DND-41 (cell line): ENCODE measurements around the gene PCDHGB5.
"Not testable (repeated sequence)": the region's sequence is repeated elsewhere in the genome, so short reads cannot be mapped to it uniquely, and the experiment has no call there.

Experiments used
- ATAC-seq: fragments of 200-7000 bp; cut with Tn5 transposase; 3 replicates; pipeline ENCODE4 v1.9.1; 2021; ENCODE audit warnings: low read depth; ENCODE audit not compliant: insufficient read depth
- DNase-seq: peaks from one replicate; pipeline ENCODE4 v3.0.0-alpha.2; 2020
- H2AFZ ChIP-seq: 2 replicates; pipeline ENCODE4 v1.6.0; 2012; ENCODE audit warnings: low read depth, low read length
- H3K27ac ChIP-seq: 2 replicates; pipeline ENCODE4 v1.5.1; 2012; ENCODE audit warnings: low read length, inconsistent platforms
- H3K27me3 ChIP-seq: fragments of 200-600 bp; sonication (generic); 2 replicates; pipeline ENCODE4 v1.6.0; 2012; ENCODE audit warnings: low read length, mild to moderate bottlenecking, inconsistent platforms; ENCODE audit not compliant: insufficient read depth, poor library complexity
- H3K36me3 ChIP-seq: 2 replicates; pipeline ENCODE4 v1.5.1; 2012; ENCODE audit warnings: low read length, inconsistent platforms; ENCODE audit not compliant: insufficient read depth
- H3K4me1 ChIP-seq: 2 replicates; pipeline ENCODE4 v1.5.1; 2012; ENCODE audit warnings: mild to moderate bottlenecking, low read length; ENCODE audit not compliant: insufficient read depth
- H3K4me2 ChIP-seq: 2 replicates; pipeline ENCODE4 v1.6.0; 2012; ENCODE audit warnings: mild to moderate bottlenecking, moderate library complexity, low read length, inconsistent platforms; ENCODE audit not compliant: insufficient read depth
- H3K4me3 ChIP-seq, 2 experiments: fragments of 200-600 bp in 1 of 2; shearing (Covaris generic) in 1 of 2; 2 replicates each; pipeline ENCODE4 v1.5.1; 2012 to 2016; ENCODE audit warnings: inconsistent platforms in 2 of 2, low read length in 2 of 2, mild to moderate bottlenecking in 2 of 2, low read depth in 1 of 2, moderate library complexity in 1 of 2
- H3K79me2 ChIP-seq: 2 replicates; pipeline ENCODE4 v1.6.0; 2012; ENCODE audit warnings: low read length, inconsistent platforms; ENCODE audit not compliant: insufficient read depth
- H3K9ac ChIP-seq: 2 replicates; pipeline ENCODE4 v1.6.0; 2012; ENCODE audit warnings: low read depth, mild to moderate bottlenecking, inconsistent platforms, low read length, moderate library complexity
- H3K9me3 ChIP-seq: 2 replicates; pipeline ENCODE4 v1.5.1; 2012; ENCODE audit warnings: low read length, moderate library complexity, mild to moderate bottlenecking, inconsistent platforms; ENCODE audit not compliant: insufficient read depth, severe bottlenecking
- H4K20me1 ChIP-seq: 2 replicates; pipeline ENCODE4 v1.6.0; 2012; ENCODE audit warnings: low read length; ENCODE audit not compliant: insufficient read depth
- EZH2 ChIP-seq: IDR thresholded peaks from 3 replicates; pipeline ENCODE4 v1.6.1; 2012; ENCODE audit warnings: borderline replicate concordance, low read depth, mild to moderate bottlenecking, moderate library complexity, low read length, inconsistent platforms; ENCODE audit not compliant: severe bottlenecking
- TF ChIP-seq, protein P1 (sequence below): IDR thresholded peaks from 2 replicates; pipeline ENCODE4 v1.5.1; 2012; ENCODE audit warnings: borderline replicate concordance, low read length, moderate library complexity, mild to moderate bottlenecking; ENCODE audit not compliant: poor library complexity, severe bottlenecking; ENCODE audit errors: extremely low read depth

The PCDHGB5 gene

DNA sequence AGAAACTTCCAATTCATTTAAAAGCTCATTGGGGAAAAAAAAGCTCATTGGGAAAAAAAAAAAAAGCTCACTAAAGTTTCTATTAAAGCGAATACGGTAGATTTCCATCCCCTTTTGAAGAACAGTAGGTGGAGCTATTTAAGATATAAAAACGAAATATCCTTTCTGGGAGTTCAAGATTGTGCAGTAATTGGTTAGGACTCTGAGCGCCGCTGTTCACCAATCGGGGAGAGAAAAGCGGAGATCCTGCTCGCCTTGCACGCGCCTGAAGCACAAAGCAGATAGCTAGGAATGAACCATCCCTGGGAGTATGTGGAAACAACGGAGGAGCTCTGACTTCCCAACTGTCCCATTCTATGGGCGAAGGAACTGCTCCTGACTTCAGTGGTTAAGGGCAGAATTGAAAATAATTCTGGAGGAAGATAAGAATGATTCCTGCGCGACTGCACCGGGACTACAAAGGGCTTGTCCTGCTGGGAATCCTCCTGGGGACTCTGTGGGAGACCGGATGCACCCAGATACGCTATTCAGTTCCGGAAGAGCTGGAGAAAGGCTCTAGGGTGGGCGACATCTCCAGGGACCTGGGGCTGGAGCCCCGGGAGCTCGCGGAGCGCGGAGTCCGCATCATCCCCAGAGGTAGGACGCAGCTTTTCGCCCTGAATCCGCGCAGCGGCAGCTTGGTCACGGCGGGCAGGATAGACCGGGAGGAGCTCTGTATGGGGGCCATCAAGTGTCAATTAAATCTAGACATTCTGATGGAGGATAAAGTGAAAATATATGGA lies 32.8 kb downstream of the PCDHGB5 start, which contains the start of gene PCDHGA12:
PCDHGA12 (plus strand) TSS at position 176 of the 782 bp plus-strand sequence; CDS start at position 429, 253 bp downstream.
- Histone ChIP-seq H3K4me3 (no peak within 1 kb of the TSS), H3K9ac (no peak within 1 kb of the TSS), H3K4me1 (no peaks in the 10 kb centered on the region), H3K4me2 (no peak within 1 kb of the TSS), H4K20me1 (no peaks in the 10 kb centered on the region), H2AFZ (no peak within 1 kb of the TSS), H3K79me2 (no peaks in the 10 kb centered on the region), H3K27ac (no peak within 1 kb of the TSS), H3K9me3 (no peaks in the 10 kb centered on the region), H3K36me3 (no peaks in the 10 kb centered on the region), H3K27me3 (peaks cover 1% of the 10 kb centered on the region)
- DNase-seq: no peak
- TF ChIP-seq, protein P1, sequence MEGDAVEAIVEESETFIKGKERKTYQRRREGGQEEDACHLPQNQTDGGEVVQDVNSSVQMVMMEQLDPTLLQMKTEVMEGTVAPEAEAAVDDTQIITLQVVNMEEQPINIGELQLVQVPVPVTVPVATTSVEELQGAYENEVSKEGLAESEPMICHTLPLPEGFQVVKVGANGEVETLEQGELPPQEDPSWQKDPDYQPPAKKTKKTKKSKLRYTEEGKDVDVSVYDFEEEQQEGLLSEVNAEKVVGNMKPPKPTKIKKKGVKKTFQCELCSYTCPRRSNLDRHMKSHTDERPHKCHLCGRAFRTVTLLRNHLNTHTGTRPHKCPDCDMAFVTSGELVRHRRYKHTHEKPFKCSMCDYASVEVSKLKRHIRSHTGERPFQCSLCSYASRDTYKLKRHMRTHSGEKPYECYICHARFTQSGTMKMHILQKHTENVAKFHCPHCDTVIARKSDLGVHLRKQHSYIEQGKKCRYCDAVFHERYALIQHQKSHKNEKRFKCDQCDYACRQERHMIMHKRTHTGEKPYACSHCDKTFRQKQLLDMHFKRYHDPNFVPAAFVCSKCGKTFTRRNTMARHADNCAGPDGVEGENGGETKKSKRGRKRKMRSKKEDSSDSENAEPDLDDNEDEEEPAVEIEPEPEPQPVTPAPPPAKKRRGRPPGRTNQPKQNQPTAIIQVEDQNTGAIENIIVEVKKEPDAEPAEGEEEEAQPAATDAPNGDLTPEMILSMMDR: no peak
- TF ChIP-seq EZH2: no peak
- no peak for ATAC-seq

DNA sequence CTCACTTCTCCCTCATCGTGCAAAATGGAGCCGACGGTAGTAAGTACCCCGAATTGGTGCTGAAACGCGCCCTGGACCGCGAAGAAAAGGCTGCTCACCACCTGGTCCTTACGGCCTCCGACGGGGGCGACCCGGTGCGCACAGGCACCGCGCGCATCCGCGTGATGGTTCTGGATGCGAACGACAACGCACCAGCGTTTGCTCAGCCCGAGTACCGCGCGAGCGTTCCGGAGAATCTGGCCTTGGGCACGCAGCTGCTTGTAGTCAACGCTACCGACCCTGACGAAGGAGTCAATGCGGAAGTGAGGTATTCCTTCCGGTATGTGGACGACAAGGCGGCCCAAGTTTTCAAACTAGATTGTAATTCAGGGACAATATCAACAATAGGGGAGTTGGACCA lies 33.5 kb downstream of the PCDHGB5 start:
- H3K79me2 ChIP-seq: no peaks in the 10 kb centered on the region
- no peak overlapping the region for H3K4me2 ChIP-seq
- peaks cover 3% of the 10 kb centered on the region for H3K27me3 ChIP-seq
- H3K4me3 ChIP-seq: no peak overlapping the region
- ATAC-seq (no peak), DNase-seq (no peak)
- no peaks in the 10 kb centered on the region for H4K20me1 ChIP-seq
- no peak overlapping the region for H3K27ac ChIP-seq
- H2AFZ ChIP-seq: no peak overlapping the region
- no peaks in the 10 kb centered on the region for H3K4me1 ChIP-seq
- H3K9ac ChIP-seq: no peak overlapping the region
- no peaks in the 10 kb centered on the region for H3K36me3 ChIP-seq
- no peak for TF ChIP-seq EZH2
- TF ChIP-seq, protein P1: no peak
- no peaks in the 10 kb centered on the region for H3K9me3 ChIP-seq

DNA sequence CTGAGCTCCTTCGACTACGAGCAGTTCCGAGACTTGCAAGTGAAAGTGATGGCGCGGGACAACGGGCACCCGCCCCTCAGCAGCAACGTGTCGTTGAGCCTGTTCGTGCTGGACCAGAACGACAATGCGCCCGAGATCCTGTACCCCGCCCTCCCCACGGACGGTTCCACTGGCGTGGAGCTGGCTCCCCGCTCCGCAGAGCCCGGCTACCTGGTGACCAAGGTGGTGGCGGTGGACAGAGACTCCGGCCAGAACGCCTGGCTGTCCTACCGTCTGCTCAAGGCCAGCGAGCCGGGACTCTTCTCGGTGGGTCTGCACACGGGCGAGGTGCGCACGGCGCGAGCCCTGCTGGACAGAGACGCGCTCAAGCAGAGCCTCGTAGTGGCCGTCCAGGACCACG lies 34.6 kb downstream of the PCDHGB5 start:
- not testable (repeated sequence) for H3K4me2 ChIP-seq, H3K36me3 ChIP-seq, ATAC-seq, H2AFZ ChIP-seq, H3K4me3 ChIP-seq, H3K79me2 ChIP-seq, H3K9ac ChIP-seq, H3K27ac ChIP-seq, H3K9me3 ChIP-seq, H3K4me1 ChIP-seq, DNase-seq, H4K20me1 ChIP-seq, H3K27me3 ChIP-seq

DNA sequence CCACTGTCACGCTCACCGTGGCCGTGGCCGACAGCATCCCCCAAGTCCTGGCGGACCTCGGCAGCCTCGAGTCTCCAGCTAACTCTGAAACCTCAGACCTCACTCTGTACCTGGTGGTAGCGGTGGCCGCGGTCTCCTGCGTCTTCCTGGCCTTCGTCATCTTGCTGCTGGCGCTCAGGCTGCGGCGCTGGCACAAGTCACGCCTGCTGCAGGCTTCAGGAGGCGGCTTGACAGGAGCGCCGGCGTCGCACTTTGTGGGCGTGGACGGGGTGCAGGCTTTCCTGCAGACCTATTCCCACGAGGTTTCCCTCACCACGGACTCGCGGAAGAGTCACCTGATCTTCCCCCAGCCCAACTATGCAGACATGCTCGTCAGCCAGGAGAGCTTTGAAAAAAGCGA lies 35.0 kb downstream of the PCDHGB5 start:
- not testable (repeated sequence) for H3K4me3 ChIP-seq, DNase-seq, H3K9ac ChIP-seq, H3K27me3 ChIP-seq, H3K9me3 ChIP-seq, H3K79me2 ChIP-seq, H3K4me1 ChIP-seq, H3K4me2 ChIP-seq, H2AFZ ChIP-seq, H4K20me1 ChIP-seq, ATAC-seq, H3K27ac ChIP-seq, H3K36me3 ChIP-seq
